Tibial nerve (tissue), 4 donors: Measurements from ENCODE around the gene NASP. TPM values are rescaled to one million over a fixed set of nuclear protein-coding genes. Genes with fewer than 3 reads are reported as not detected.
A peak's percentile ranks its signal among the peaks of the same experiment; 100 is the strongest.

ENCODE experiments used
- DNase-seq, 2 donors: peaks; one replicate each; pipeline ENCODE4 v3.0.0-alpha.2; 2019; ENCODE audit warnings: low spot score in 2 of 2
- H3K27ac ChIP-seq, 4 donors: fragments of 200-600 bp; sonication (generic) in 3 of 4; one replicate each; pipeline ENCODE4 v1.5.1; 2017 to 2019; ENCODE audit warnings: mild to moderate bottlenecking in 1 of 4
- H3K27me3 ChIP-seq, 2 donors: fragments of 200-600 bp; sonication (generic) in 1 of 2; one replicate each; pipeline versions ENCODE4 v1.5.1 to v1.6.0; 2017 to 2019
- H3K36me3 ChIP-seq, 3 donors: fragments of 200-600 bp; sonication (generic); one replicate each; pipeline ENCODE4 v1.5.1; 2018 to 2019
- H3K4me1 ChIP-seq, 4 donors: fragments of 200-600 bp; sonication (generic) in 3 of 4; one replicate each; pipeline ENCODE4 v1.5.1; 2017 to 2019
- H3K4me3 ChIP-seq, 4 donors: fragments of 200-600 bp; sonication (generic) in 3 of 4; one replicate each; pipeline ENCODE4 v1.5.1; 2017 to 2019; ENCODE audit warnings: mild to moderate bottlenecking in 1 of 4, moderate library complexity in 1 of 4
- H3K9me3 ChIP-seq, 4 donors: fragments of 200-600 bp; sonication (generic) in 3 of 4; one replicate each; pipeline ENCODE4 v1.5.1; 2017 to 2019
- CTCF ChIP-seq, 5 experiments: fragments of 200-600 bp in 3 of 5; fragments of 450-650 bp in 2 of 5; sonication (generic) in 3 of 5; IDR thresholded peaks; one replicate each; pipeline ENCODE4 v1.5.1; 2016 to 2019; ENCODE audit warnings: antibody characterized with exemption in 5 of 5, mild to moderate bottlenecking in 3 of 5, moderate library complexity in 2 of 5
- EP300 ChIP-seq, 2 donors: sonication (generic); formaldehyde crosslinking; IDR thresholded peaks; one replicate each; pipeline ENCODE4 v1.6.1; 2017; ENCODE audit warnings: antibody characterized with exemption in 2 of 2, mild to moderate bottlenecking in 1 of 2
- POLR2A ChIP-seq, 2 donors: fragments of 450-650 bp; IDR thresholded peaks; one replicate each; pipeline ENCODE4 v1.6.1; 2017; ENCODE audit warnings: antibody characterized with exemption in 2 of 2, mild to moderate bottlenecking in 2 of 2, moderate library complexity in 2 of 2
- WGBS, 2 donors: methylation state at CpG; one replicate each; pipeline ENCODE4 v1.1.5; 2018; 5-methylcytosine and 5-hydroxymethylcytosine counted together
- total RNA-seq, 4 donors: library from RNA; depleted of rRNA; stranded (reverse); fragments of >200 nt; gene quantifications; one replicate each; pipeline ENCODE4 v1.1.0, GENCODE V29; 2016

Gene NASP
- total RNA-seq, 4 donors from 2014 or later, result 71.2 to 105 (median 80.6) TPM

- TF ChIP-seq EP300 (IDR thresholded peaks at IDR 0.05) (no peak), CTCF (IDR thresholded peaks at IDR 0.05) (no peak), POLR2A (IDR thresholded peaks at IDR 0.05) (no peak)
- Histone ChIP-seq H3K36me3 (peaks cover 0 to 90% (median 25%) of the 10 kb centered on the region in 3 donors), H3K27ac (peak overlapping the region in 2 of 4 donors; percentile 60 to 70), H3K4me3 (no peak overlapping the region), H3K9me3 (no peaks in the 10 kb centered on the region), H3K4me1 (peaks cover 0 to 34% (median 2%) of the 10 kb centered on the region in 4 donors), H3K27me3 (no peaks in the 10 kb centered on the region)
- no peak for DNase-seq
- 61 to 68% methylated on average over 3 of the region's 3 CpGs for WGBS, 2 donors
Measured at GRCh38 chr1:45621501-45621836, 37.6 kb downstream of the NASP start.

GRCh38 chr1:45621895-45622523, 38.2 kb downstream of the NASP start:
- 60 to 61% methylated on average over 18 of the region's 18 CpGs for WGBS, 2 donors
- no peak for TF ChIP-seq EP300 (IDR thresholded peaks at IDR 0.05)
- no peak for TF ChIP-seq POLR2A (IDR thresholded peaks at IDR 0.05)
- no peak for TF ChIP-seq CTCF (IDR thresholded peaks at IDR 0.05)
- Histone ChIP-seq H3K27me3 (no peaks in the 10 kb centered on the region), H3K36me3 (peaks cover 0 to 90% (median 20%) of the 10 kb centered on the region in 3 donors), H3K9me3 (no peaks in the 10 kb centered on the region), H3K27ac (peak overlapping the region in 3 of 4 donors; percentile 41 to 70 (median 60)), H3K4me3 (no peak overlapping the region), H3K4me1 (peaks cover 0 to 34% (median 2%) of the 10 kb centered on the region in 4 donors)
- DNase-seq, result no peak

- peak overlapping the region in 2 of 4 donors; percentile 7 to 41 for H3K4me3 ChIP-seq
- H3K27ac ChIP-seq, result peak overlapping the region in 3 of 4 donors; percentile 41 to 70 (median 43)
- H3K27me3 ChIP-seq, result no peaks in the 10 kb centered on the region
- no peak for DNase-seq
- peaks cover 0 to 34% (median 2%) of the 10 kb centered on the region in 4 donors for H3K4me1 ChIP-seq
- no peaks in the 10 kb centered on the region for H3K9me3 ChIP-seq
- no peak for TF ChIP-seq EP300 (IDR thresholded peaks at IDR 0.05)
- no peak for TF ChIP-seq POLR2A (IDR thresholded peaks at IDR 0.05)
- TF ChIP-seq CTCF (IDR thresholded peaks at IDR 0.05), result no peak
- 56 to 70% methylated on average over 57 to 73 of the region's 78 CpGs for WGBS, 2 donors
- H3K36me3 ChIP-seq, result peaks cover 3 to 87% (median 13%) of the 10 kb centered on the region in 3 donors
Measured at GRCh38 chr1:45622524-45623394, 38.9 kb downstream of the NASP start.

GRCh38 chr1:45623972-45624371, 40.1 kb downstream of the NASP start, which contains the start of gene CCDC17:
Gene CCDC17, minus strand, starts transcription at chr1:45624054. Its CDS starts 145 bp downstream, at chr1:45623909.
- Histone ChIP-seq H3K9me3 (no peaks in the 10 kb centered on the region), H3K27ac (peak within 1 kb of the TSS in 3 of 4 donors; percentile 41 to 70 (median 43)), H3K4me3 (peak within 1 kb of the TSS in 2 of 4 donors; percentile 7 to 41), H3K4me1 (peaks cover 0 to 34% (median 2%) of the 10 kb centered on the region in 4 donors), H3K27me3 (no peaks in the 10 kb centered on the region), H3K36me3 (peaks cover 3 to 87% (median 15%) of the 10 kb centered on the region in 3 donors)
- WGBS, 2 donors, result 25 to 36% methylated on average over 4 of the region's 4 CpGs
- TF ChIP-seq EP300 (IDR thresholded peaks at IDR 0.05), result no peak
- no peak for TF ChIP-seq CTCF (IDR thresholded peaks at IDR 0.05)
- TF ChIP-seq POLR2A (IDR thresholded peaks at IDR 0.05), result no peak
- no peak for DNase-seq

- DNase-seq, result no peak
- no peak for TF ChIP-seq CTCF (IDR thresholded peaks at IDR 0.05)
- peaks cover 0 to 4% (median 0%) of the 10 kb centered on the region in 4 donors for H3K4me1 ChIP-seq
- H3K36me3 ChIP-seq, result peaks cover 3 to 92% (median 28%) of the 10 kb centered on the region in 3 donors
- peak overlapping the region in 1 of 4 donors; percentile 14 for H3K27ac ChIP-seq
- H3K9me3 ChIP-seq, result no peaks in the 10 kb centered on the region
- no peak overlapping the region for H3K4me3 ChIP-seq
- no peaks in the 10 kb centered on the region for H3K27me3 ChIP-seq
Measured at GRCh38 chr1:45629035-45629434, 45.2 kb downstream of the NASP start.
